DMS 273 (cell line): ENCODE results near the gene NRGN.

Source experiments
- DNase-seq: peaks from one replicate; lab custom pipeline; 2025; ENCODE audit not compliant: unreplicated experiment; lab: John Stamatoyannopoulos, UW

Gene NRGN

GRCh38 chr11:124739479-124740276 lies at the start of gene NRGN:
Gene NRGN (plus strand): TSS chr11:124739942. CDS start chr11:124740085, 143 bp downstream.
- DNase-seq, result peak; percentile 96

DNA sequence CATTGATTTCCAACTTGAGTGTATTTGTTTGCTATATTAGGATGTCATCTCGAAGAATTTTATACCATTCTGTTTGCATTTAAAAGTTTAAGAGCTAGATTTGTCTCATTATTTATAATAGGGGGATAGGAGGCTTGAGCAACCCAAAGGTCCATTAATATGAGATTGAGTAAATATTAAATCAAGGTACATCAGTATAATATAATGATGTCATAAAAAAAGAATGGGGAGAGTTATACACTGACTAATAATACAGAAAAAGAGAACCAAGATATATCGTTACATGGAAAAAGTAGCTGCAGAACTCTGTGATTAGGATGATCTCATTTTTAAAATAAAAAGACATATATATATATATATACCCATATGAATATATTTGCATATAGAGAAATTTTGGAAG lies 46.6 kb upstream of the NRGN start:
- no peak for DNase-seq

DNA sequence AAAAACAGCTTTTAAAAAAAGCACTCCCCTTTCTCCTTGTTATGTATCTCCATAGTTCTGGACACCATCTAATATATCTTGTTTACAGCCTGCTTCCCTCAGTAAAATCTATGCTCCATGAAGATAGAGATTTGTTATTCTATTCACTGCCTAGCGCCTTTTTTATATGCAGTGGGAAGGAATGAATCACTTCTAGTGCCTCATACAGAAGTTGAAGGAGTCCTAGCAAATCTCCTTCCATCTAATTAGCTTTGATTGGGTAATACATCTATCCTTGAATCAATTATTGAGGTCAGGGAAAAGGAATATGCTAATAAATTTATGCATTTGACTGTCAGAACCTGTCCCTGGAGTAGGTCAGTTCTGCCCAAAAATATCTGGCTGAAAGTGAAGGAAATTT lies 40.2 kb upstream of the NRGN start:
- no peak for DNase-seq

- no peak for DNase-seq
Measured at GRCh38 chr11:124700028-124700427, 39.7 kb upstream of the NRGN start.

DNA sequence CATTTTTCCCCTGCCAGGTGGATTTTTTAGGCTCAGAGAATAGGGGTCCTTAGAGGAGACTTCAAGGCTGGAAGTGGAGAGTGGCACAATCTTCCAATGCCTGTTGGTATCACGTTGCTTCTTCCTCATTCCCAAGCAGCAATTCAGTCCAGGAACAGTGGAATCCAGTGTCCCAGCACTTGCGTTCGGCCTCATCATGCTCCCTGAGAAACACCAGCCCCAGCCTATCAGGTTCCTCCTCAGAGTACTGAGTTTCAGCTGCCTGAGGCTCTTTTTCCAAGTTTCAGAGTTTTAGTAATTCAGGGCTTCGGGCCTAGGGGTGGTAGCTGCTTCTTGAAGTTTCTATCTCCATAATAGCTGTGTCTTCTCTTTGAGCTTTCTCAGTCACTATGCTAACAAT lies 31.9 kb upstream of the NRGN start:
- no peak for DNase-seq

GRCh38 chr11:124712392-124712791 lies 27.4 kb upstream of the NRGN start:
- DNase-seq, result no peak

- peak; percentile 43 for DNase-seq
Measured at GRCh38 chr11:124716591-124716990, 23.2 kb upstream of the NRGN start.

DNA sequence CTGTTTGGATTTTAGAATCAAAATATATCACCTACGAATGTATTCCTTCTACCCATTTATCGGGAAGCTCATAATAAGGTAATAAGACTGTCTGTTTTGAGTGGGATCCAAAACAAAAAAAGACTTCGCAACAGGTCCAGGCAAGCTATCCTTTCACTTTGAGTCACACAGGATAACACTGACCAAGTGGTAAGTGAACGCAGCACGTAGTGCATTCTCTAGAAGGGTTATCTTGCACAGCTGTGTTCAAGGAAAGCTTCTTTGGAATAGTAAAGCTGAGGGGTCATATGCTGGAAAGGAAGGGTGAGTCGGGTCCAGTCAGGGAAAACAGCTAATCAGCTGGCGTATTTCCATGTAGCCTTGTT lies 22.3 kb upstream of the NRGN start:
- DNase-seq, result peak; percentile 41

DNA sequence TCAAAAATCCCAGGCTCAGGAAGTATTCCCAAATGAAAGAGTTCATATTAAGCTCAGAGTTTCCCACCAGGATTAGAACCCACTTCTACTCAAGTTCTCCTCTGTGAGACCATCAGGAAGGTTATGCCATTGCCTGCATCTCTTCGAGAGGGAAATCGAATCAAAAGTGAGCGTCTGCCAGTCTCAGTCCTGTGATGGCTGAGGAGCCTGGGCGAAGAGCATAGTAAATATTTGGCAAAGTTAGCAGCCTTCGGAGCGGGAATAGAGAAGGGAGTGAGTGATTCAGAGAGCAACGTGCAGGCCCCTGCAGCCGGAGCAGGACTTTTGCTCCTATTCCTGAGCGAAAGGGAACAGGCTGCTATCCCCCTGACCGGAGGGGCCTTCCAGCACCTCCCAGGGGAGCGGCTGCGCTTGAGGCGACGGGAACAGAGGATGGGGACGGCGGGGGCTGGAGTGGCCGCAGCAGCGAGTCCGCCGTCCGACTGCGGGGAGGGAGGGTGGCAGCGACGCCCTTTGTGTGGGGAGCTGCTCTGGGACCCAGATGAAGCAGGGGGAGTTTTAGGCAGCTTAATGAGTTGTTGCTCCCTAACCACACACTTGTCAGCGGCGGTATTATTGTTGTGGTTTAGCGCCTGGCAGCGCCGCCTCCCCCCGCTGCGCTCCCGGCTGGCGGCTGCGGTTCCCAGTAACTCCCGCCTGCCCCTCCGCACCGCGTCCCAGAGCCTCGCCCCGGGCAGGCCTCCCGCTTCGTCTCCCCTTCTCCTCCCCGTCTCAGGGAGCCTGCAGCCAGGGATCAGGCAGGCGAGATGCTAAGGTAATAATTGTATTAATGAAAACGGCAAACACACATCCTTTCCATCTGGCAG lies 21.7 kb upstream of the NRGN start:
- DNase-seq, result peak; percentile 71

- no peak for DNase-seq
Measured at GRCh38 chr11:124718801-124719200, 20.9 kb upstream of the NRGN start.

- no peak for DNase-seq
Measured at GRCh38 chr11:124719534-124719933, 20.2 kb upstream of the NRGN start.

DNA sequence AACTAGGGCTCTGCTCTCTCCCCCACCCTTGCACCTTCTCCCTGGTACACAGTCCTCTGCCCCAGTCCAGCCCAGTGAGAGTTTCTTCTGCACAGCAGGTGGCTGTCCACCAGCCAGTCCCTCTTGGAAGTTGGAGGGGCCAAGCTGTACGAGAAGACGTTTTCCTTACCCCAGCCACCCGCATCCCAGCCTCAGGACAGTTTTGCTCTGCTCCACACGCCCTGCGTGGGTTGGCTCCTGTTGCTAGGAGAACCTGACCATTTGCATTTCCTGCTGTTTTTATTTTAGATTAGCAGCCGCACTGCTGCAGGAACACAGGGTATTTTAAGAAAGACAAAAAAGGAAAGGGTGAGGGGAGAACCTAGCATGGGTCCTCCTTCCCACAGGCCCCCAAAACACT lies 17.6 kb upstream of the NRGN start:
- no peak for DNase-seq

GRCh38 chr11:124724979-124725718 lies 14.6 kb upstream of the NRGN start:
- DNase-seq, result no peak

DNA sequence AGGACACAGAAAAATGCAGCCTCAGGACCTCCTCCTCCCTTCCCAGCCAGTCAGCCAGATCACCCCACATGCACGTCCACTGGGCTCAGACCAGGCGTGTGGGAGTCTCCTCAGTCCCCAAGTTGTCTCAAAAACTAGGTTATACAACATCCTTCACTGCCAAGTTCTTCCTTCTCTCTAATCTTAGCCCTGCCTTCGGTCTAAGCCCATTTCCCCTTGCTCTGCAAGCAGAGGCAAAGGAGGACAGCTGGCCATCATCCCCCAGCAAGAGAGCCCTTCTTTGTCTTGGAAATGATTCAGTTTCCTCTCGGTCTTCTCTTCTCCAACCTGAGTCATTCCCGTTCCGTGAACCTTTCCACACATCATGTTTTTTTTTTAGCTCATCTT lies 14.0 kb upstream of the NRGN start:
- DNase-seq, result no peak

- no peak for DNase-seq
Measured at GRCh38 chr11:124727474-124727873, 12.3 kb upstream of the NRGN start.

- no peak for DNase-seq
Measured at GRCh38 chr11:124728134-124728533, 11.6 kb upstream of the NRGN start.

- DNase-seq, result no peak
Measured at GRCh38 chr11:124729571-124729970, 10.2 kb upstream of the NRGN start.

GRCh38 chr11:124732230-124732629 lies 7.5 kb upstream of the NRGN start:
- no peak for DNase-seq

GRCh38 chr11:124736736-124737135 lies 3.0 kb upstream of the NRGN start:
- peak; percentile 6 for DNase-seq

DNA sequence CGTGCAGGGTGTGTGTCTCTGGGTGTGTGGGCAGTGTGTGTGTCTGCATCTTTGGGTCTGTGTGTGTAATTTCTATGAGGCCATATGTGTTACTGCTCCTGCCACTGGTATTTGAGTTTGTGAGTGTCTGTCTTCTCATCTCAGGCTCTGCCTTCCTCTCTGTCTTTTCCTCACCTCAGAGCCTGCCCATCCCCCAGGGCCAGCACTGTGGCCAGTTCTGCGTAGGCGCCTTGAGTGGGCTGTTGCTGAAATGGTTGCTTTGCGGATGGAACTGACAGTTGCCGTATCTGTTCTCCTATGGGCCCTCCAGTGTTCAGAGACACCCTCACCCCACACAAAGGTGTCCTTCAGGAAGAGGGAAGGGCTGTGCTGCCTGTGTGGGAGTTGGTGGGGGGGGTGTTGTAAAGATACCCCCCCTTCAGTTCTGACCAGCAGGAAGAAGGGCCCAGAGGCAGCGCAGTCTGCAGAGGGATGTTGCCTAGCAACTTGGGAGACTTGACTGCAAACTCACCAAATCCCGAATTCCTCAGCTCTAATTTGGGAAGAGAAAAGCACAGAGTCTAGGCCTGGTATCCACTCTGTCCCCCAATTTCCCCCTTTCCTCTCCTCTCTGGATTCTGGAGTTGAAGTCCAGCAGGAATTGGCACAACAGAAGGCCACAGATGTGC lies 2.0 kb upstream of the NRGN start:
- peak; percentile 67 for DNase-seq
